Measurements from ENCODE around the gene ENGASE. TPM values are rescaled to one million over a fixed set of nuclear protein-coding genes. Genes with fewer than 3 reads are reported as not detected.
"Not testable (repeated sequence)": the region's sequence is repeated elsewhere in the genome, so short reads cannot be mapped to it uniquely, and the experiment has no call there.

ENGASE gene
- total and polyA plus RNA-seq, 8 donors: 13.9 to 86.5 (median 21.6) TPM

DNA sequence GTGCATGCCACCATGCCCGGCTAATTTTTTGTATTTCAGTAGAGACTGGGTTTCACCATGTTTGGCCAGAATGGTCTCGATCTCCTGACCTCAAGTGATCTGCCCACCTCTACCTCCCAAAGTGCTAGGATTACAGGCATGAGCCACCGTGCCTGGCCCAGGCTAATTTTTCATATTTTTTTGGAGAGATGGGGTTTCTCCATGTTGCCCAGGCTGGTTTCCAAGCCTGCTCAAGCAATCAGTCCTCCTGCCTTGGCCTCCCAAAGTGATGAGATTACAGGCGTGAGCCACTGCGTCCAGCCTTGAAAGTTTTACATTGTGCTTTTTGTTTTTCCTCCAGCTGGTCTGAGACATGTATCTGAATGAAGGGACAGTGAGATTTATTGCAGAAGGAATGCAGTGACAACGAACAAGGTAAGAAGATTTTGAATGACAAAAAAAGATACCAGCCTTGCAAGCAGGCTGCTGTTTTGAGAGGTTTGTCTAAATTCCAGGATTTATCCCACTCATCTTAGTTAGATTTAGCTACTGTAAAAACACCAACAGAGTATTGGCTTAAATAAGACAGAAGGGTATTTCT, 3.4 kb upstream of the ENGASE start:
- intact Hi-C loops (cut with DNase I): no loop called here
- Histone ChIP-seq H3K4me1 (no peaks in the 10 kb centered on the region), H3K27ac (no peak overlapping the region), H3K4me3 (no peak overlapping the region), H3K36me3 (no peaks in the 10 kb centered on the region), H3K27me3 (no peaks in the 10 kb centered on the region), H3K9me3 (no peaks in the 10 kb centered on the region)
- FAIRE-seq (no peak), ATAC-seq (no peak), DNase-seq (no peak)
- 73 to 83% methylated on average over 6 of the region's 6 CpGs for WGBS, 2 donors
- TF ChIP-seq, protein P1, sequence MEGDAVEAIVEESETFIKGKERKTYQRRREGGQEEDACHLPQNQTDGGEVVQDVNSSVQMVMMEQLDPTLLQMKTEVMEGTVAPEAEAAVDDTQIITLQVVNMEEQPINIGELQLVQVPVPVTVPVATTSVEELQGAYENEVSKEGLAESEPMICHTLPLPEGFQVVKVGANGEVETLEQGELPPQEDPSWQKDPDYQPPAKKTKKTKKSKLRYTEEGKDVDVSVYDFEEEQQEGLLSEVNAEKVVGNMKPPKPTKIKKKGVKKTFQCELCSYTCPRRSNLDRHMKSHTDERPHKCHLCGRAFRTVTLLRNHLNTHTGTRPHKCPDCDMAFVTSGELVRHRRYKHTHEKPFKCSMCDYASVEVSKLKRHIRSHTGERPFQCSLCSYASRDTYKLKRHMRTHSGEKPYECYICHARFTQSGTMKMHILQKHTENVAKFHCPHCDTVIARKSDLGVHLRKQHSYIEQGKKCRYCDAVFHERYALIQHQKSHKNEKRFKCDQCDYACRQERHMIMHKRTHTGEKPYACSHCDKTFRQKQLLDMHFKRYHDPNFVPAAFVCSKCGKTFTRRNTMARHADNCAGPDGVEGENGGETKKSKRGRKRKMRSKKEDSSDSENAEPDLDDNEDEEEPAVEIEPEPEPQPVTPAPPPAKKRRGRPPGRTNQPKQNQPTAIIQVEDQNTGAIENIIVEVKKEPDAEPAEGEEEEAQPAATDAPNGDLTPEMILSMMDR (IDR thresholded peaks at IDR 0.05): no peak

GRCh38 chr17:79072544-79072943, 2.1 kb upstream of the ENGASE start:
- Histone ChIP-seq H3K4me3 (no peak overlapping the region), H3K27me3 (no peaks in the 10 kb centered on the region), H3K9me3 (no peaks in the 10 kb centered on the region), H3K27ac (no peak overlapping the region), H3K4me1 (no peaks in the 10 kb centered on the region), H3K36me3 (no peaks in the 10 kb centered on the region)
- FAIRE-seq (no peak), ATAC-seq (no peak), DNase-seq (peak in 2 of 6 donors; percentile 41 to 60)
- TF ChIP-seq, protein P1 (IDR thresholded peaks at IDR 0.05): no peak
- intact Hi-C loops (cut with DNase I): no loop called here
- WGBS, 2 donors: 79 to 82% methylated on average over 10 of the region's 10 CpGs

DNA sequence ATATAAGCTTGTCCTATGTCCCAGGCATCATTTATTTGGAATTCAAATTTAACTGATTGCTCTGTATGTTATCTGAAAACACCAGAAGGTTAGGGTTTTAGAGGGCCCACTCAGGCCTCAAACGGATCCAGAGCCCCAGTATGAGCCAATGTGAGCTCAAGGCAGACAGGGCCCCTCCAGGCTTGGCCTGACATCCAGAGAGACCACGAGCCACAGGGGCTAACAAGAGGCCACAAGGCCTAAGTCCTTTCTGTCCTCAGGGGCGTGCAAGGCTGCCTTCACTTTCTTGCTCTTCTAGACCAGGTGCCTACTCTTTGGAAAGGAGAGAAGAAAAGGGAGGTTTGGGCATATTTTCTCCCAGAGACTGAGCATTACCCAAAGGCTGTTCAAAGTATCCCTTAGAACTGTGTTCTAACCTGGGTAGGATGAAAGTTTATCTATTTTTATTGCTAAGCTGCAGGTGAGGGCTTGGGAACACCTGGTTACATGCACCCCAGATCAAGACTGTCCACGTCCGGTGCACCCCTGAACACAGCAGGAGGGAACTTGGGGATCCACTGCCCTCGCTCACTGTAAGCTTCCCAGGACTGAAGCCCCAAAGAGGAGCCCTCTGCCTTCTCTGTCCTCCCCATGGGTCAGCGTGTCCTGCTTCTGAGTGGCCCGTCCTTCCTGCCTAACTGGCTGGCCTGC, 1.5 kb upstream of the ENGASE start:
- intact Hi-C loops (cut with DNase I): no loop called here
- Histone ChIP-seq H3K36me3 (peaks cover 0 to 4% (median 0%) of the 10 kb centered on the region in 3 donors), H3K4me1 (no peaks in the 10 kb centered on the region), H3K9me3 (no peaks in the 10 kb centered on the region), H3K27ac (no peak overlapping the region), H3K27me3 (no peaks in the 10 kb centered on the region), H3K4me3 (no peak overlapping the region)
- whole genome bisulfite sequencing, 2 donors: 89 to 94% methylated on average over 8 of the region's 8 CpGs
- peak in 1 of 6 donors; percentile 33 for DNase-seq
- no peak for ATAC-seq
- no peak for FAIRE-seq
- TF ChIP-seq, protein P1 (IDR thresholded peaks at IDR 0.05): no peak

DNA sequence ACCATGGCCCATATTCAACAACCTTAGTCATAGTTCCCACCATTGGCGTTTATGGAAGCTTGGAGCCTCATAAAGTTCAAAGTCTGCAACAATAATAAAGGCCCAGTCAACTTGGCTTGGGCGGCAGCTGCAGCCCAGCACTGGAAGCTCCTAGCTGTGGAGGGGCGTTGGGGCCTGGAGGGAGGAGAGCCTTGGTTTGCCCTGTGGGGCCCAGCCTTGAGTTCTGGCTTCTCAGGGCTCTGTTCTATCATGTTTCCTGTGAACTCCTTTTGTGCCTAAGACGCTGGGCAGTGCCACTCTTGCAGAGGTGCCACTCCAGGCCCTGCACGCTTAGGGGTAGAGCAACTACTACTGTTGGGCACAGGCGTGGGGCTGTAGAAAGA, 927 bp upstream of the ENGASE start:
- H3K9me3 ChIP-seq: no peaks in the 10 kb centered on the region
- peaks cover 0 to 4% (median 0%) of the 10 kb centered on the region in 3 donors for H3K36me3 ChIP-seq
- no peak overlapping the region for H3K4me3 ChIP-seq
- no peak overlapping the region for H3K27ac ChIP-seq
- no peak for FAIRE-seq
- no peaks in the 10 kb centered on the region for H3K27me3 ChIP-seq
- H3K4me1 ChIP-seq: no peaks in the 10 kb centered on the region
- TF ChIP-seq, protein P1 (IDR thresholded peaks at IDR 0.05): no peak
- intact Hi-C loops (cut with DNase I): no loop called here
- DNase-seq: peak in 1 of 6 donors; percentile 35
- 89 to 91% methylated on average over 6 of the region's 6 CpGs for WGBS, 2 donors
- no peak for ATAC-seq

DNA sequence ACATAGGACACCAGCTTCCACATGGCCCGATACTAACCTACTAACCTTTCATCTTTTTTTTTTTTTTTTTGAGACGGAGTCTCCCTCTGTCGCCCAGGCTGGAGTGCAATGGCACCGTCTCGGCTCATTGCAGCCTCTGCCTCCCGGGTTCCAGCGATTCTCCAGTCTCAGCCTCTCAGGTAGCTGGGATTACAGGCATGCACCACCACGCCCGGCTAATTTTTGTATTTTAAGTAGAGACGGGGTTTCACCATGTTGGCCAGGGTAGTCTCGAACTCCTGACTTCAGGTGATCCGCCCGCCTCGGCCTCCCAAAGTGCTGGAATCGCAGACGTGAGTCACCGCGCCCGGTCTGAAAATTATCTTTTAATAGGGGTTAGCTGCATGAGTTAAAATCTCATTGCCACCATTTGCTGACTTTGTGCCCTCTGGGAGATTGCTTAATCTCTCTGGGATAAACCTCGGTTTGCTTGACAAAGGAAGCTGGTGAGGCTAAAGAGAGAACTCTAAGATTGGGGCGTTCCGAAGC, 439 bp upstream of the ENGASE start:
- peak in 1 of 6 donors; percentile 48 for DNase-seq
- H3K36me3 ChIP-seq; ATAC-seq; FAIRE-seq; intact Hi-C loops (cut with DNase I); H3K27me3 ChIP-seq; H3K4me1 ChIP-seq; H3K9me3 ChIP-seq: not testable (repeated sequence)
- peak overlapping the region in 2 of 4 donors; percentile 48 to 64 for H3K27ac ChIP-seq
- 64 to 72% methylated on average over 22 of the region's 22 CpGs for WGBS, 2 donors
- H3K4me3 ChIP-seq: peak overlapping the region in 2 of 4 donors; percentile 85 to 96
